ENCODE results near the gene ZNF862. TPM values are rescaled to one million over a fixed set of nuclear protein-coding genes. Genes with fewer than 3 reads are reported as not detected.

The ZNF862 gene
- total and polyA plus RNA-seq, 2 of the 8 experiments (the other 6 are each of a cell fraction or from before 2014, with no cell fraction given) = 1.8 to 3.9 TPM

- no peak for TF ChIP-seq NANOG (IDR thresholded peaks at IDR 0.05; ENCODE audit: insufficient read depth, low read depth, low read length, poor library complexity, severe bottlenecking)
Observed at GRCh38 chr7:149830997-149831740, 7.0 kb upstream of the ZNF862 start (continued).
